ENCODE data around the gene TMEM147. TPM values are rescaled to one million over a fixed set of nuclear protein-coding genes. Genes with fewer than 3 reads are reported as not detected.
"Not testable (repeated sequence)": the region's sequence is repeated elsewhere in the genome, so short reads cannot be mapped to it uniquely, and the experiment has no call there.

Gene TMEM147
- total RNA-seq, 1 experiment from 2014 or later: 231 TPM

- DNase-seq (ENCODE audit: extremely low read depth, low read depth): no peak
Observed at GRCh38 chr19:35560271-35560670, 14.8 kb downstream of the TMEM147 start.

- DNase-seq (ENCODE audit: extremely low read depth, low read depth): no peak
Observed at GRCh38 chr19:35560677-35561076, 15.3 kb downstream of the TMEM147 start.

GRCh38 chr19:35561436-35561835 is 16.0 kb downstream of the TMEM147 start:
- no peak for DNase-seq (ENCODE audit: extremely low read depth, low read depth)

GRCh38 chr19:35562336-35562735 is 16.9 kb downstream of the TMEM147 start:
- no peak for DNase-seq (ENCODE audit: extremely low read depth, low read depth)

- DNase-seq (ENCODE audit: extremely low read depth, low read depth): no peak
Observed at GRCh38 chr19:35562776-35563175, 17.4 kb downstream of the TMEM147 start.

GRCh38 chr19:35563207-35563829 is 17.9 kb downstream of the TMEM147 start, which contains the start of gene ATP4A:
ATP4A (minus strand) TSS chr19:35563658; CDS start chr19:35563629, 29 bp downstream.
- no peak for DNase-seq (ENCODE audit: extremely low read depth, low read depth)

GRCh38 chr19:35565016-35565856 is 19.8 kb downstream of the TMEM147 start:
- no peak for DNase-seq (ENCODE audit: extremely low read depth, low read depth)

GRCh38 chr19:35566738-35567137 is 21.3 kb downstream of the TMEM147 start:
- DNase-seq (ENCODE audit: extremely low read depth, low read depth): no peak

GRCh38 chr19:35569281-35569781 is 23.9 kb downstream of the TMEM147 start:
- DNase-seq (ENCODE audit: extremely low read depth, low read depth): no peak

GRCh38 chr19:35571406-35571965 is 26.1 kb downstream of the TMEM147 start:
- no peak for DNase-seq (ENCODE audit: extremely low read depth, low read depth)

GRCh38 chr19:35577918-35578317 is 32.5 kb downstream of the TMEM147 start:
- no peak for DNase-seq (ENCODE audit: extremely low read depth, low read depth)

GRCh38 chr19:35578707-35579106 is 33.3 kb downstream of the TMEM147 start:
- no peak for DNase-seq (ENCODE audit: extremely low read depth, low read depth)

GRCh38 chr19:35582760-35583159 is 37.3 kb downstream of the TMEM147 start:
- DNase-seq (ENCODE audit: extremely low read depth, low read depth): no peak

- no peak for DNase-seq (ENCODE audit: extremely low read depth, low read depth)
Observed at GRCh38 chr19:35585848-35586247, 40.4 kb downstream of the TMEM147 start, which contains the start of gene PMIS2. PMIS2 (plus strand) TSS chr19:35586173; CDS start chr19:35586260, 87 bp downstream.

- no peak for DNase-seq (ENCODE audit: extremely low read depth, low read depth)
Observed at GRCh38 chr19:35587321-35587720, 41.9 kb downstream of the TMEM147 start.

GRCh38 chr19:35590875-35591274 is 45.4 kb downstream of the TMEM147 start:
- DNase-seq (ENCODE audit: extremely low read depth, low read depth): no peak

GRCh38 chr19:35592226-35592625 is 46.8 kb downstream of the TMEM147 start:
- DNase-seq (ENCODE audit: extremely low read depth, low read depth): peak; percentile 12

GRCh38 chr19:35595026-35595425 is 49.6 kb downstream of the TMEM147 start:
- DNase-seq (ENCODE audit: extremely low read depth, low read depth): not testable (repeated sequence)

GRCh38 chr19:35595928-35596327 is 50.5 kb downstream of the TMEM147 start:
- DNase-seq (ENCODE audit: extremely low read depth, low read depth): no peak

- DNase-seq (ENCODE audit: extremely low read depth, low read depth): no peak
Observed at GRCh38 chr19:35596366-35596999, 51.1 kb downstream of the TMEM147 start.
